GM06990 (cell line): ENCODE measurements around the gene ABLIM1.

Source experiments
- DNase-seq: peaks from one replicate; pipeline ENCODE4 v3.0.0-alpha.2; 2011; ENCODE audit not compliant: insufficient read length; ENCODE audit errors: extremely low read depth
- H3K27me3 ChIP-seq: replicated peaks from 2 replicates; pipeline ENCODE4 v1.6.0; 2011; ENCODE audit warnings: low read length; ENCODE audit not compliant: control insufficient read depth, insufficient read depth
- H3K36me3 ChIP-seq: 2 replicates; pipeline ENCODE4 v1.5.1; 2011; ENCODE audit warnings: low read length; ENCODE audit not compliant: control insufficient read depth, insufficient read depth
- H3K4me3 ChIP-seq: replicated peaks from 2 replicates; pipeline ENCODE4 v1.5.1; 2011; ENCODE audit warnings: low read depth, mild to moderate bottlenecking, control low read depth, low read length
- TF ChIP-seq, protein P1 (sequence below): IDR thresholded peaks from 2 replicates; pipeline ENCODE4 v1.5.1; 2011; ENCODE audit warnings: low read length, control low read depth, mild to moderate bottlenecking, inconsistent platforms; ENCODE audit not compliant: insufficient read depth, poor library complexity, severe bottlenecking

ABLIM1 gene

DNA sequence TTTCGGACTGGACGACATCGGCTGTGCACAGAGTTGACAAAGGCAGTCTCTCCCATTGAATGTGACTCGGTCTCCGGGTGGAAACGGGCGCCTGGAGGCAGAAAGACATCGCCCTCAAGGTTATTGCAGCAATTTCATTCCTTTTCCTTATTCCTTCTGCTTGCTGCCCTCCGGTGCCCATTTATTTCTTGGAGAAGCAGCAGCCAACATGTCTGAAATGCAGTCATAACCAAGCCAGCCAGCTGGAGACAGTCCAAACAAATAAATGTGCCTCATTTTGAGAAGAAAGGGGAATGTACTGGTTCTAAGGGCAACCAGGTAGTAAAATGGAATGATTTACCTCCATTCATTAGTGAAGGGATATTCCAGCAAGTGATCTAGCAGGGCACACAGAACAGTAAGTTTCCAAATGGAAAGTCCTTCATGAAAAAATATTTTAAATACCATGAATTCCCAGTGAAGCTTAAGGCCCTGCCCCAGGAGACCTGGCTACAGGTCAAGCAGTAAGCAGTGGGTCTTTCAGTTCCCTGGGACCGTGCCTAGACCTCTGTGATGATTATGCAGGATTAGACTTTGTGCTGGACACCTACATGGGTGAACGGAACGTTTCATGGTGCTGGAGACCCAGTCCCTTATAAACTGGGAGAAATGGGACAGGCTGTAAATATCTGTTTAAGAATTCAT is 86.6 kb downstream of the ABLIM1 start:
- TF ChIP-seq, protein P1, sequence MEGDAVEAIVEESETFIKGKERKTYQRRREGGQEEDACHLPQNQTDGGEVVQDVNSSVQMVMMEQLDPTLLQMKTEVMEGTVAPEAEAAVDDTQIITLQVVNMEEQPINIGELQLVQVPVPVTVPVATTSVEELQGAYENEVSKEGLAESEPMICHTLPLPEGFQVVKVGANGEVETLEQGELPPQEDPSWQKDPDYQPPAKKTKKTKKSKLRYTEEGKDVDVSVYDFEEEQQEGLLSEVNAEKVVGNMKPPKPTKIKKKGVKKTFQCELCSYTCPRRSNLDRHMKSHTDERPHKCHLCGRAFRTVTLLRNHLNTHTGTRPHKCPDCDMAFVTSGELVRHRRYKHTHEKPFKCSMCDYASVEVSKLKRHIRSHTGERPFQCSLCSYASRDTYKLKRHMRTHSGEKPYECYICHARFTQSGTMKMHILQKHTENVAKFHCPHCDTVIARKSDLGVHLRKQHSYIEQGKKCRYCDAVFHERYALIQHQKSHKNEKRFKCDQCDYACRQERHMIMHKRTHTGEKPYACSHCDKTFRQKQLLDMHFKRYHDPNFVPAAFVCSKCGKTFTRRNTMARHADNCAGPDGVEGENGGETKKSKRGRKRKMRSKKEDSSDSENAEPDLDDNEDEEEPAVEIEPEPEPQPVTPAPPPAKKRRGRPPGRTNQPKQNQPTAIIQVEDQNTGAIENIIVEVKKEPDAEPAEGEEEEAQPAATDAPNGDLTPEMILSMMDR: no peak
- H3K27me3 ChIP-seq: no peaks in the 10 kb centered on the region
- DNase-seq: no peak
- H3K4me3 ChIP-seq: no peak overlapping the region
- no peaks in the 10 kb centered on the region for H3K36me3 ChIP-seq

DNA sequence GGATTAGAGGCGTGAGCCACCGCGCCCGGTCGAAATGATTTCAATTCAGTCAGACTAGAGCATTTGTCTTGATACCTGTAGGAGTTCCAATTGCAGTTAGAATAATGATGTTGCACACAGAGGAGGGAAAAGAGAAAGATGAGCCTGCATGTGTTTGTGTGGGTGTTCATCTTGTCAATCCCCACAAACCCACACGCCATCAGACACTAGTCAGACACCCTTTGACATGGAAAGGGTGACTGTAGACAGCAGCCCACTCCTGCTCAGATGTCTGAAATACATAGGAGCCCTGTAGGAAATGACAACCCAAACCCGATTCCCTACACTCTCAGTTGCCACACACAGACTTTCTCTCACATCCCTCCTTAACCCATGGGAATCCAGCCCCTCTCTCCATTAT is 92.0 kb downstream of the ABLIM1 start:
- H3K4me3 ChIP-seq: no peak overlapping the region
- H3K27me3 ChIP-seq: no peaks in the 10 kb centered on the region
- TF ChIP-seq, protein P1: no peak
- H3K36me3 ChIP-seq: no peaks in the 10 kb centered on the region
- DNase-seq: no peak

DNA sequence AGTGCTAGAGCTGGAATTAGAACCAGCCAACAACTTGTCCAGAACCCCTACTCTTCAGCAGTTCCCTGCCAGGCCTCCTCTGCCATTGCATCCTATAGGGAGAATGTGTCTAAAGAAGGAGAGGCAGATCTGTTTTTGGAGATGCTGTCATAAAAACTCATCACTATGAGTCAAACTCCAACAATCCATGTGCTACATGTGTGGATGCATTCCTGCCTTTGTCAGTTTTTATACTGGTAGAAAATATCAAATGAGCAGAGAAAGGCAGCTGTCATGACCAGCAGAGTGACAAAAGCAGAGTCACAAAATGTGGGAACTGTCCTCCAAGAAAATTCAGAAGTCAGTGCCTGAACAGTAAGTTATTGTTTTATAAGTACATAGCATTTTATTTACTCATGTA is 93.0 kb downstream of the ABLIM1 start:
- Histone ChIP-seq H3K4me3 (no peak overlapping the region), H3K27me3 (no peaks in the 10 kb centered on the region), H3K36me3 (no peaks in the 10 kb centered on the region)
- TF ChIP-seq, protein P1: no peak
- DNase-seq: no peak

DNA sequence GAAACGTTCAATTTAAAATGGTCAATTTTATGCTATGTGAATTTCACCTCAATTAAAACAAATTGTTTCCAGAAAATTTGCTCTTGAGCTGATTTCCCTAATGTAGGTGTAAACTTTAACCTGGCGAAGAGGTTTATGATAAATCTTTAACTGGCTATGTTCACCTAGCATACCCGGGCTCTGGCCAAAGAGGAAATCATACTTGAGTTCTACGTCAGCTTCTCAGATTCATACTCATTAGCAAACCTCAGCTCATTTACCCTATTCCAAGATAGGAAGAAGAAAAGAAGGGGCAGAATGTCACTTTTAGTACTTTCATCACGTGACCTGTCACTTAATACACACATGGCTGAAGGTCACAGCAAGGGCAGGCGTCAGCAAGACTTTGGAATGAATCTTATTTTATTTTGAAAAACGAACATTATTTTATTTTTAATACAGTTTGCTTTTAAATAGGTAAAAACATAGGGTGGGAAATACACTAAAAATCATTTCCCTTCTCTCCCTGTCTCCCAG is 97.0 kb downstream of the ABLIM1 start:
- no peak for DNase-seq
- no peaks in the 10 kb centered on the region; the same call in none of the 2 replicates for H3K27me3 ChIP-seq
- no peak overlapping the region for H3K4me3 ChIP-seq
- TF ChIP-seq, protein P1: no peak
- H3K36me3 ChIP-seq: no peaks in the 10 kb centered on the region

DNA sequence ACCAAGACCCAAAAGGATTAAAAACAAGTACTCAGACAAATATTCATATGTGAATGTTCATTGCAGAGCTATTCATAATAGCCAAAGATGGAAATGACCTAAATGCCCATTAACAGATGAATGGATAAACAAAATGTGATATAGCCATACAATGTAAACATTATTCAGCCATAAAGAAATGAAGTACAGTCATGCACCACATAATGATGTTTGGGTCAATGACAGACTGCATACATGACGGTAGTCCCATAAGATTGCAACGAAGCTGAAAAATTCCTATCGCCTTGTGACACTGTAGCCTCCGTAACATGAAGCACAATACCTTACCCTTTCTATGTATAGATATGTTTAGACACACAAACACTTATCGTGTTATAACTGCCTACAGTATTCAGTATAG is 97.9 kb downstream of the ABLIM1 start:
- Histone ChIP-seq H3K36me3 (no peaks in the 10 kb centered on the region), H3K4me3 (no peak overlapping the region), H3K27me3 (no peaks in the 10 kb centered on the region; the same call in none of the 2 replicates)
- TF ChIP-seq, protein P1: no peak
- no peak for DNase-seq

DNA sequence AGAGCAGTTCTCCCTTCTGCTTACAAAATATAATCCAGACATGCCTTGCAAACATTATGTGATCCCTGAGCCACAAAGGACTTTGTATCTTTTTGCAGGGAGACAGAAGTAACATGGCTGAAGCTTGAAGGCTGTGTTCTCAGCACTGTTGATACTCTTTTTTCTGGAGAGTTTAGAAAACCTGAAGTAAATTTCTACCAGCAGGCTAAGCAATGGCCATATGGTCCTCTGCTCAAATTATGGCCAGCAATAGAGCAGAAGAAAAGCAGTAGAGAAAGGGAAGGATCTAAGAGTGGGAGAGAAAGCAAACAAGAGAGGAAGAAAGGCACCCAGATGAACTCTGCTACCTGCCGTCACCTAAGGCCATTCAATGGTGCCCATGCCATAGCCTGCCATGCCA is 98.4 kb downstream of the ABLIM1 start:
- TF ChIP-seq, protein P1: no peak
- H3K4me3 ChIP-seq: no peak overlapping the region
- no peaks in the 10 kb centered on the region; the same call in none of the 2 replicates for H3K27me3 ChIP-seq
- H3K36me3 ChIP-seq: no peaks in the 10 kb centered on the region
- DNase-seq: no peak
